ENCODE measurements around the gene POLD4.

POLD4 gene

DNA sequence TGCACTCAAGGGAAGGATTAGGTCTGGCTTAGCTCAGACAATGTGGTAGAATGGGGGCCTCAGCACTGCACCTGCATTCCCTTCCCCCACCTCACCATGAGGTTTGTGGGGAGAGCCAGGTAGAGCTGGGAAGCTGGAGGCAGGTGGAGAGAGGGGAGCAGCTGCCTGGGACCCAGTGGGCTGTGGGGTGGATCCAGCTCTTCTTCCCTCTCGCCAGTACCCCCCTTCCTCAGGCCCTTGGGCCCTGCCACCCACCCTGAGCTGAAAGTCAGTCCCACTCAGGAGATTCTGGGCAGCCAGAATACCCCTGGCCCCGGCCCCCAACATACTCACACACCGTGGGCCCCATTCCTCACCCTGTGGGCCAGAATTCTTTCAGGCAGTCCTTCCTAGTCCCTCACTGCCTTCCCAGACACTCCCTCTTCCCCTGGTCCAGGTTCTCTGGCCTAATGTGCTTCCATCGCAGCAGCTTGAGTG lies 3.1 kb upstream of the POLD4 start:
- DNase-seq (ENCODE audit: low read depth in 1 of 2, low spot score in 1 of 2) = no peak
- TF ChIP-seq, protein P1, sequence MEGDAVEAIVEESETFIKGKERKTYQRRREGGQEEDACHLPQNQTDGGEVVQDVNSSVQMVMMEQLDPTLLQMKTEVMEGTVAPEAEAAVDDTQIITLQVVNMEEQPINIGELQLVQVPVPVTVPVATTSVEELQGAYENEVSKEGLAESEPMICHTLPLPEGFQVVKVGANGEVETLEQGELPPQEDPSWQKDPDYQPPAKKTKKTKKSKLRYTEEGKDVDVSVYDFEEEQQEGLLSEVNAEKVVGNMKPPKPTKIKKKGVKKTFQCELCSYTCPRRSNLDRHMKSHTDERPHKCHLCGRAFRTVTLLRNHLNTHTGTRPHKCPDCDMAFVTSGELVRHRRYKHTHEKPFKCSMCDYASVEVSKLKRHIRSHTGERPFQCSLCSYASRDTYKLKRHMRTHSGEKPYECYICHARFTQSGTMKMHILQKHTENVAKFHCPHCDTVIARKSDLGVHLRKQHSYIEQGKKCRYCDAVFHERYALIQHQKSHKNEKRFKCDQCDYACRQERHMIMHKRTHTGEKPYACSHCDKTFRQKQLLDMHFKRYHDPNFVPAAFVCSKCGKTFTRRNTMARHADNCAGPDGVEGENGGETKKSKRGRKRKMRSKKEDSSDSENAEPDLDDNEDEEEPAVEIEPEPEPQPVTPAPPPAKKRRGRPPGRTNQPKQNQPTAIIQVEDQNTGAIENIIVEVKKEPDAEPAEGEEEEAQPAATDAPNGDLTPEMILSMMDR (IDR thresholded peaks at IDR 0.05; ENCODE audit: insufficient read depth, low read length) = no peak
- peak overlapping the region; percentile 84 for H3K27ac ChIP-seq (replicated peaks)
- H3K4me3 ChIP-seq (replicated peaks; ENCODE audit: insufficient read depth, low read length) = no peak overlapping the region
- no peaks in the 10 kb centered on the region for H3K27me3 ChIP-seq (ENCODE audit: insufficient read depth, poor library complexity, severe bottlenecking)

DNA sequence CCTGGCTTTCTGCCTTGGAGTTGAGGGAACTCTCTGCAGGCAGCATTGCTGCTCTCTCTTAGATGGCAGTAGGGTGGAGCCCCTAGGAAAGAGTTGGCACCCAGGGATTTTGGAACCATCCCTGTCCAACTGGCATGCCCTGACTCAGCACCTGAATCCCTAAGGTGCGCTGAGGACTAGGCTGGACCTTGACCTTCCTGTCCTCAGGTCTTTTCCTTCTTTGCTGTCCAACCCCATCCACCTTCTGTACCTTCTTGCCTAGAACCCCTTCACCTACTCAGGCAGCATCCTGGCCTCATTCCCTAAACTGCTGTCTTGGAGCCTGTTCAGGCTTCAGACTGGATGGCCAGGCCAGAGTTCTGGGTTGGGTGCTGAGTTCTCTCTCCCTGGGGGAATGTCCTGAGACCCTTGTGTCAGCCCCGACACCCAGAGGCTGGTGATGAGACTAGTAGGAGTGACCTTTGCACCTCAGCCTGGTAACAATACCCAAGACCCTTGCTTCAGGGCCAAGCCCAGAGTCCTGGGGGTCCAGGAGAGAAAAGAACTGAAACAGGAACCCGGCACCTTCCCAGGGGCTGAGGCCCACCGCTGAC lies 2.5 kb upstream of the POLD4 start:
- peak overlapping the region; percentile 21; the same call in 1 of the 2 replicates for H3K27ac ChIP-seq (replicated peaks)
- H3K4me3 ChIP-seq (replicated peaks; ENCODE audit: insufficient read depth, low read length) = no peak overlapping the region
- TF ChIP-seq, protein P1 (IDR thresholded peaks at IDR 0.05; ENCODE audit: insufficient read depth, low read length) = no peak
- TF ChIP-seq POLR2AphosphoS5 (IDR thresholded peaks at IDR 0.05; ENCODE audit: low read depth) (no peak), SPI1 (IDR thresholded peaks at IDR 0.05; ENCODE audit: borderline replicate concordance, low read depth) (no peak), GABPA (IDR thresholded peaks at IDR 0.05; ENCODE audit: low read depth) (no peak)
- TF ChIP-seq, protein P2, sequence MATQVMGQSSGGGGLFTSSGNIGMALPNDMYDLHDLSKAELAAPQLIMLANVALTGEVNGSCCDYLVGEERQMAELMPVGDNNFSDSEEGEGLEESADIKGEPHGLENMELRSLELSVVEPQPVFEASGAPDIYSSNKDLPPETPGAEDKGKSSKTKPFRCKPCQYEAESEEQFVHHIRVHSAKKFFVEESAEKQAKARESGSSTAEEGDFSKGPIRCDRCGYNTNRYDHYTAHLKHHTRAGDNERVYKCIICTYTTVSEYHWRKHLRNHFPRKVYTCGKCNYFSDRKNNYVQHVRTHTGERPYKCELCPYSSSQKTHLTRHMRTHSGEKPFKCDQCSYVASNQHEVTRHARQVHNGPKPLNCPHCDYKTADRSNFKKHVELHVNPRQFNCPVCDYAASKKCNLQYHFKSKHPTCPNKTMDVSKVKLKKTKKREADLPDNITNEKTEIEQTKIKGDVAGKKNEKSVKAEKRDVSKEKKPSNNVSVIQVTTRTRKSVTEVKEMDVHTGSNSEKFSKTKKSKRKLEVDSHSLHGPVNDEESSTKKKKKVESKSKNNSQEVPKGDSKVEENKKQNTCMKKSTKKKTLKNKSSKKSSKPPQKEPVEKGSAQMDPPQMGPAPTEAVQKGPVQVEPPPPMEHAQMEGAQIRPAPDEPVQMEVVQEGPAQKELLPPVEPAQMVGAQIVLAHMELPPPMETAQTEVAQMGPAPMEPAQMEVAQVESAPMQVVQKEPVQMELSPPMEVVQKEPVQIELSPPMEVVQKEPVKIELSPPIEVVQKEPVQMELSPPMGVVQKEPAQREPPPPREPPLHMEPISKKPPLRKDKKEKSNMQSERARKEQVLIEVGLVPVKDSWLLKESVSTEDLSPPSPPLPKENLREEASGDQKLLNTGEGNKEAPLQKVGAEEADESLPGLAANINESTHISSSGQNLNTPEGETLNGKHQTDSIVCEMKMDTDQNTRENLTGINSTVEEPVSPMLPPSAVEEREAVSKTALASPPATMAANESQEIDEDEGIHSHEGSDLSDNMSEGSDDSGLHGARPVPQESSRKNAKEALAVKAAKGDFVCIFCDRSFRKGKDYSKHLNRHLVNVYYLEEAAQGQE (IDR thresholded peaks at IDR 0.05; ENCODE audit: insufficient replicate concordance, low read depth) = no peak
- H3K27me3 ChIP-seq (ENCODE audit: insufficient read depth, poor library complexity, severe bottlenecking) = no peaks in the 10 kb centered on the region
- no peak for DNase-seq (ENCODE audit: low read depth in 1 of 2, low spot score in 1 of 2)

DNA sequence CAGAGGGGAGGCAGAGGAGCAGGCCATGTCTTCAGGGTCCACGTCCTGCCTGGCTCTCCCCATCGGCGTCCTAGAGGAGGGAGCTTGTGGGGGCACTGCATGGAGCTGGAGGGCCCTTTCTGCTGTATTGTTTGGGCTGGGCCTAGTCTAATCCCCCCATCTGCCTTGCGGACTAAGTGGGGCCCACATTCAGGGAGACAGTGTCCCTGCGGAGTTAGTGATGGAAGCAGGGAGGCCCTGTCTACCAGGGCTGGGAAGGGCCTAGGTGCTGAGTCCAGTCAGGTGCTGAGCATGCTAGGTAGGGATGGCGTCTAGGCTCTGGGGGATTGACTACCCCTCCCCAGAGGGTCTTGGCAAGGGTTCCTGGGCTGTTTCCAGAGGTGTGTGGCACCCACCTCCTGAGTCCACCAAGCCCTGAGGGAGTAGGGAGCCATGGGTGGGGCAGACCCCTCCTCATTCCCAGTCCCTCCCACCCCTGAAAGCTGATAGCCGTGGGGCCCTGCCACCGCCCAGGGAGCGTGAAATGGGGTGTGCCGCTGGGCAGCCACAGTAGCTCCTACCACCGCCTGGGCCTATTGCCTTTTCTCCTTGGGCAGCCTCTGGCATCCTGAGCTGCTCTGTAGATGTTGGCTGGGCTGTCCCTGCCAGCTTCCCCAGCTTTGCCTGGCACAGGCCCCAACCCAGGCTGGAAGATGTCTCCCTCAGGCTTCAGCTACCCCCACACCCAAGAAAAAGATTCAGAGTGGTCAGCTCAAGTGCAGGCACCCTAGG lies 1.9 kb upstream of the POLD4 start:
- TF ChIP-seq, protein P1 (IDR thresholded peaks at IDR 0.05; ENCODE audit: insufficient read depth, low read length) = no peak
- no peak for TF ChIP-seq POLR2AphosphoS5 (IDR thresholded peaks at IDR 0.05; ENCODE audit: low read depth)
- TF ChIP-seq, protein P2 (IDR thresholded peaks at IDR 0.05; ENCODE audit: insufficient replicate concordance, low read depth) = no peak
- TF ChIP-seq GABPA (IDR thresholded peaks at IDR 0.05; ENCODE audit: low read depth) = no peak
- no peak for TF ChIP-seq SPI1 (IDR thresholded peaks at IDR 0.05; ENCODE audit: borderline replicate concordance, low read depth)
- peak overlapping the region; percentile 95 for H3K27ac ChIP-seq (replicated peaks)
- H3K4me3 ChIP-seq (replicated peaks; ENCODE audit: insufficient read depth, low read length) = no peak overlapping the region
- no peak for DNase-seq (ENCODE audit: low read depth in 1 of 2, low spot score in 1 of 2)
- no peaks in the 10 kb centered on the region for H3K27me3 ChIP-seq (ENCODE audit: insufficient read depth, poor library complexity, severe bottlenecking)

All from HL-60 (cell line).